ENCODE data around the gene NINL. TPM values are rescaled to one million over a fixed set of nuclear protein-coding genes. Genes with fewer than 3 reads are reported as not detected.

The NINL gene
- total and polyA plus RNA-seq, 2 of the 4 experiments (the other 2 are of a cell fraction) = 3.0 to 10.4 TPM

- in situ Hi-C loops (cut with MboI; ENCODE audit: low sequenced_read_pairs) = no loop called here
- dilution Hi-C loops (cut with HindIII; ENCODE audit: low sequenced_read_pairs, unreplicated experiment) = no loop called here
- Histone ChIP-seq H2AK9ac (replicated peaks; ENCODE audit: low read depth, low read length, poor library complexity) (peak overlapping the region; percentile 98), H3K27ac (ENCODE audit: insufficient read depth, low read length) (peak overlapping the region; percentile 66), H2BK15ac (ENCODE audit: low read depth, low read length) (no peak overlapping the region; the same call in 2 of the 3 replicates), H4K8ac (ENCODE audit: low read depth in 2 of 2, low read length in 2 of 2) (peak overlapping the region; percentile 71 to 83; a peak in 3 of 4 replicates), H2BK120ac (ENCODE audit: low read depth, low read length) (peak overlapping the region; percentile 37; the same call in 1 of the 2 replicates), H2AFZ (replicated peaks; ENCODE audit: low read length, poor library complexity) (peak overlapping the region; percentile 99), H3K4me1 (ENCODE audit: control insufficient read depth, insufficient read depth, low read length) (peaks cover 5% of the 10 kb centered on the region; the same call in 1 of the 2 replicates), H2AK5ac (ENCODE audit: low read depth, low read length) (peak overlapping the region; percentile 15), H3K9ac (ENCODE audit: low read depth, low read length) (peak overlapping the region; percentile 75), H3K9me1 (ENCODE audit: insufficient read depth, low read length) (peaks cover 7% of the 10 kb centered on the region; the same call in 1 of the 2 replicates), H3K36me3 (ENCODE audit: control insufficient read depth, insufficient read depth, low read length) (no peaks in the 10 kb centered on the region), H3K14ac (replicated peaks; ENCODE audit: low read depth, low read length) (peak overlapping the region; percentile 98), H3K4me2 (ENCODE audit: low read depth, low read length) (peak overlapping the region; percentile 82), H3K4ac (ENCODE audit: low read depth, low read length) (peak overlapping the region; percentile 88), H2BK20ac (ENCODE audit: low read depth, low read length) (no peak overlapping the region; the same call in 1 of the 2 replicates), H3K18ac (ENCODE audit: low read depth, low read length) (no peak overlapping the region), H2BK5ac (ENCODE audit: low read depth, low read length, poor library complexity, severe bottlenecking) (peak overlapping the region; percentile 78), H4K5ac (ENCODE audit: low read depth, low read length) (no peak overlapping the region), H4K20me1 (ENCODE audit: insufficient read depth, low read length) (peaks cover 14% of the 10 kb centered on the region; the same call in 1 of the 2 replicates), H3K56ac (ENCODE audit: extremely low read depth, insufficient read depth, low read length) (peak overlapping the region; percentile 70), H3K27me3 (ENCODE audit: control insufficient read depth, insufficient read depth, low read length) (no peaks in the 10 kb centered on the region), H3K9me3 (ENCODE audit: control insufficient read depth, insufficient read depth, low read length) (no peaks in the 10 kb centered on the region), H3K4me3 (ENCODE audit: insufficient read depth, low read depth, low read length) (peak overlapping the region; percentile 77), H4K91ac (ENCODE audit: insufficient read depth, low read depth, low read length) (peak overlapping the region; percentile 89), H3K23ac (ENCODE audit: low read depth, low read length) (peak overlapping the region; percentile 98), H3K79me1 (ENCODE audit: low read depth in 1 of 2, low read length in 2 of 2) (peaks cover 38 to 59% of the 10 kb centered on the region in 2 experiments)
- CTCF ChIA-PET = interaction anchor here (0.7 to 0.8 kb wide), 2 partner anchors 12 to 29 kb away, joined by 3 to 4 read pairs; no protein-coding TSS in a partner anchor
- no peak for TF ChIP-seq RAD21 (IDR thresholded peaks at IDR 0.05; ENCODE audit: low read length)
- TF ChIP-seq RFX5 (IDR thresholded peaks at IDR 0.05; ENCODE audit: low read depth, low read length) = no peak
- TF ChIP-seq CHD1 (IDR thresholded peaks at IDR 0.05; ENCODE audit: low read depth, low read length) = no peak
- no peak for TF ChIP-seq MAZ (IDR thresholded peaks at IDR 0.05; ENCODE audit: borderline replicate concordance, low read depth, low read length)
- no peak for TF ChIP-seq FOS (IDR thresholded peaks at IDR 0.05; ENCODE audit: low read depth, low read length)
- no peak for TF ChIP-seq RCOR1 (IDR thresholded peaks at IDR 0.05; ENCODE audit: insufficient replicate concordance, low read length)
- no peak for TF ChIP-seq POLR2A (IDR thresholded peaks at IDR 0.05; ENCODE audit: low read depth, low read length)
- no peak for TF ChIP-seq MXI1 (IDR thresholded peaks at IDR 0.05; ENCODE audit: borderline replicate concordance, low read depth, low read length)
- TF ChIP-seq CEBPB (IDR thresholded peaks at IDR 0.05; ENCODE audit: low read depth, low read length) = no peak
- TF ChIP-seq BHLHE40 (IDR thresholded peaks at IDR 0.05; ENCODE audit: low read depth, low read length) = no peak
- no TSS peak for BruUV-seq (replicated peaks)
- POLR2A ChIA-PET (ENCODE audit: unreplicated experiment) = no interaction called here
- no peak for ATAC-seq (ENCODE audit: low read depth)
- intact Hi-C loops (cut with micrococcal nuclease) = loop anchor here (2.0 to 10.0 kb wide), 5 partner anchors 80 to 198 kb away; no protein-coding TSS in a partner anchor
- 27% methylated on average over 3 of the region's 17 CpGs; no CpG with 5 or more reads in 1 of the 2 experiments for WGBS, 2 experiments (ENCODE audit: extremely low coverage in 2 of 2, insufficient read length in 1 of 2)
- peak; percentile 7 for DNase-seq
Observed at GRCh38 chr20:25622450-25623224, 37.3 kb upstream of the NINL start.
